Measurements from ENCODE around the gene DAW1.

- TF ChIP-seq CTCF (IDR thresholded peaks at IDR 0.05): no peak
- no peak for TF ChIP-seq POLR2A (IDR thresholded peaks at IDR 0.05)
Observed at GRCh38 chr2:227942021-227942420, 70.6 kb downstream of the DAW1 start.

Measured in thyroid gland (tissue), 4 donors.